Breast epithelium (tissue), 4 donors: ENCODE measurements around the gene ATF1. TPM values are rescaled to one million over a fixed set of nuclear protein-coding genes. Genes with fewer than 3 reads are reported as not detected.
"Not testable (repeated sequence)": the region's sequence is repeated elsewhere in the genome, so short reads cannot be mapped to it uniquely, and the experiment has no call there.

Experiments
- DNase-seq, 2 donors: peaks; one replicate each; pipeline ENCODE4 v3.0.0-alpha.2; 2019; ENCODE audit warnings: low spot score in 2 of 2
- H3K27ac ChIP-seq, 2 donors: fragments of 200-600 bp; sonication (generic) in 1 of 2; one replicate each; pipeline ENCODE4 v1.5.1; 2016 to 2019; ENCODE audit warnings: mild to moderate bottlenecking in 1 of 2
- H3K27me3 ChIP-seq, 2 donors: fragments of 200-600 bp; sonication (generic) in 1 of 2; one replicate each; pipeline versions ENCODE4 v1.5.1 to v1.6.0; 2017 to 2019; ENCODE audit warnings: control low read depth in 1 of 2, mild to moderate bottlenecking in 1 of 2
- H3K36me3 ChIP-seq: fragments of 200-600 bp; one replicate; pipeline ENCODE4 v1.5.1; 2019
- H3K4me1 ChIP-seq, 2 donors: fragments of 200-600 bp; sonication (generic); one replicate each; pipeline ENCODE4 v1.5.1; 2016 to 2019; ENCODE audit warnings: control low read depth in 1 of 2
- H3K4me3 ChIP-seq, 3 donors: fragments of 200-600 bp; sonication (generic); 1 replicate in 2 of 3; 2 replicates in 1 of 3; pipeline ENCODE4 v1.5.1; 2016 to 2019; ENCODE audit warnings: mild to moderate bottlenecking in 3 of 3, moderate library complexity in 2 of 3
- H3K9me3 ChIP-seq, 2 donors: fragments of 200-600 bp; sonication (generic) in 1 of 2; one replicate each; pipeline ENCODE4 v1.5.1; 2016 to 2019; ENCODE audit warnings: control low read depth in 1 of 2
- POLR2A ChIP-seq: fragments of 450-650 bp; IDR thresholded peaks from one replicate; pipeline ENCODE4 v1.6.1; 2016; ENCODE audit warnings: antibody characterized with exemption, mild to moderate bottlenecking, moderate library complexity
- POLR2AphosphoS5 ChIP-seq, 3 donors: sonication (generic); formaldehyde crosslinking; IDR thresholded peaks; one replicate each; pipeline ENCODE4 v1.6.1; 2017; ENCODE audit warnings: antibody characterized with exemption in 3 of 3
- intact Hi-C: fragments of 100-400 bp; cut with DNase I; formaldehyde crosslinking; loops from one replicate; pipeline ENCODE4 v1.15.1; 2023; ENCODE audit warnings: low total_unique reads
- total RNA-seq, 3 donors: library from RNA; depleted of rRNA; stranded (reverse); fragments of >200 nt; gene quantifications; one replicate each; pipeline ENCODE4 v1.1.0, GENCODE V29; 2016
- TF ChIP-seq, protein P1 (sequence below), 3 donors: fragments of 450-650 bp; IDR thresholded peaks; one replicate each; pipeline ENCODE4 v1.5.1; 2016 to 2017; ENCODE audit warnings: antibody characterized with exemption in 3 of 3, mild to moderate bottlenecking in 3 of 3, moderate library complexity in 3 of 3

The ATF1 gene
- total RNA-seq, 3 donors from 2014 or later, result 22.2 to 32.2 (median 27.2) TPM

DNA sequence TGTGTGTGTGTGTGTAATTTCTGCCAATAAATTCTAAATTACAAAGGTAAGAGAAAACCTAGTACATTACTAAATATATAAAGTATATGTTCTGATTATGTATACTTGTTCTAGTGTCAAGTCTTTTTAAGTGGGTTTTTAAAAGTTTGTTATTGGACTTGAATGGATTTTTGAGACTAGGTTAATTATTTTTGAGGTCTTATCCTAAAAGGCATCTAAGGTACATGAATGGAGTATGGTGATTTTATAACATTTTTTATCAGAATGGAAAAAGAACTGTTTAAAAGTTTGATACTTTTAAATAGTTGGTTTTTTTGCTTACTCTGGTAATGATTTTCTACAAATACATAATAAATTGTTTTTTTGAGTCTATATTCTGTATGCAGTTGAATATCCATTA is 56.3 kb downstream of the ATF1 start:
- H3K9me3 ChIP-seq, result no peaks in the 10 kb centered on the region
- H3K27me3 ChIP-seq, result no peaks in the 10 kb centered on the region
- intact Hi-C loops, result no loop called here
- H3K4me1 ChIP-seq, result no peaks in the 10 kb centered on the region
- H3K4me3 ChIP-seq, result no peak overlapping the region
- no peak overlapping the region for H3K27ac ChIP-seq
- H3K36me3 ChIP-seq, result no peaks in the 10 kb centered on the region
- DNase-seq, result no peak
- TF ChIP-seq, protein P1, sequence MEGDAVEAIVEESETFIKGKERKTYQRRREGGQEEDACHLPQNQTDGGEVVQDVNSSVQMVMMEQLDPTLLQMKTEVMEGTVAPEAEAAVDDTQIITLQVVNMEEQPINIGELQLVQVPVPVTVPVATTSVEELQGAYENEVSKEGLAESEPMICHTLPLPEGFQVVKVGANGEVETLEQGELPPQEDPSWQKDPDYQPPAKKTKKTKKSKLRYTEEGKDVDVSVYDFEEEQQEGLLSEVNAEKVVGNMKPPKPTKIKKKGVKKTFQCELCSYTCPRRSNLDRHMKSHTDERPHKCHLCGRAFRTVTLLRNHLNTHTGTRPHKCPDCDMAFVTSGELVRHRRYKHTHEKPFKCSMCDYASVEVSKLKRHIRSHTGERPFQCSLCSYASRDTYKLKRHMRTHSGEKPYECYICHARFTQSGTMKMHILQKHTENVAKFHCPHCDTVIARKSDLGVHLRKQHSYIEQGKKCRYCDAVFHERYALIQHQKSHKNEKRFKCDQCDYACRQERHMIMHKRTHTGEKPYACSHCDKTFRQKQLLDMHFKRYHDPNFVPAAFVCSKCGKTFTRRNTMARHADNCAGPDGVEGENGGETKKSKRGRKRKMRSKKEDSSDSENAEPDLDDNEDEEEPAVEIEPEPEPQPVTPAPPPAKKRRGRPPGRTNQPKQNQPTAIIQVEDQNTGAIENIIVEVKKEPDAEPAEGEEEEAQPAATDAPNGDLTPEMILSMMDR (IDR thresholded peaks at IDR 0.05), result no peak
- TF ChIP-seq POLR2A (no peak), POLR2AphosphoS5 (IDR thresholded peaks at IDR 0.05) (no peak)

DNA sequence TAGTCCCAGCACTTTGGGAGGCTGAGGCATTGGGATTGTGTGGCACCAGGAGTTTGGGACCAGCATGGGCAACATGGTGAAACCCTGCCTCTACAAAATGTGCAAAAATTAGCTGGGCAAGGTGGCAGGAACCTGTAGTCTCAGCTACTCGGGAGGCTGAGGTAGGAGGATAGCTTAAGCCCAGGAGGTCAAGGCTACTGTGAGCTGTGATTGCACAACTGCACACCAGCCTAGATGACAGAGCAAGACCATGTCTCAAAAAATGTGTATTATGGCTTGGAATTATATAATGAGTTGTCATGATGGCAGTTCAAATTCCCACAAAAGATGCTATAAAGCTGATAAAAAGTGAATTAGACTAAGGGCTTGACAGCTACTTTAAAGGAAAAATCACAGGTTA is 58.2 kb downstream of the ATF1 start:
- intact Hi-C loops, result no loop called here

GRCh38 chr12:50823724-50824123 is 59.8 kb downstream of the ATF1 start:
- H3K27me3 ChIP-seq, H3K9me3 ChIP-seq, H3K27ac ChIP-seq, intact Hi-C loops, H3K4me3 ChIP-seq, H3K36me3 ChIP-seq, H3K4me1 ChIP-seq, DNase-seq: not testable (repeated sequence)

More for the DNA sequence above, 58.2 kb downstream of the ATF1 start:
- TF ChIP-seq POLR2AphosphoS5 (IDR thresholded peaks at IDR 0.05) (no peak), POLR2A (no peak)
- TF ChIP-seq, protein P1 (IDR thresholded peaks at IDR 0.05), result no peak
- Histone ChIP-seq H3K27me3 (no peaks in the 10 kb centered on the region), H3K36me3 (no peaks in the 10 kb centered on the region), H3K27ac (no peak overlapping the region), H3K4me1 (no peaks in the 10 kb centered on the region), H3K9me3 (no peaks in the 10 kb centered on the region), H3K4me3 (no peak overlapping the region)
- DNase-seq, result no peak

- DNase-seq, result no peak
- intact Hi-C loops, result no loop called here
- H3K9me3 ChIP-seq, result no peaks in the 10 kb centered on the region
- no peaks in the 10 kb centered on the region for H3K4me1 ChIP-seq
- peak overlapping the region; percentile 52 to 73 for H3K27ac ChIP-seq
- no peaks in the 10 kb centered on the region for H3K36me3 ChIP-seq
- no peak overlapping the region for H3K4me3 ChIP-seq
- no peaks in the 10 kb centered on the region for H3K27me3 ChIP-seq
- TF ChIP-seq POLR2AphosphoS5 (IDR thresholded peaks at IDR 0.05) (no peak), POLR2A (no peak)
- TF ChIP-seq, protein P1 (IDR thresholded peaks at IDR 0.05), result no peak
Measured at GRCh38 chr12:50824914-50825313, 61.0 kb downstream of the ATF1 start.

DNA sequence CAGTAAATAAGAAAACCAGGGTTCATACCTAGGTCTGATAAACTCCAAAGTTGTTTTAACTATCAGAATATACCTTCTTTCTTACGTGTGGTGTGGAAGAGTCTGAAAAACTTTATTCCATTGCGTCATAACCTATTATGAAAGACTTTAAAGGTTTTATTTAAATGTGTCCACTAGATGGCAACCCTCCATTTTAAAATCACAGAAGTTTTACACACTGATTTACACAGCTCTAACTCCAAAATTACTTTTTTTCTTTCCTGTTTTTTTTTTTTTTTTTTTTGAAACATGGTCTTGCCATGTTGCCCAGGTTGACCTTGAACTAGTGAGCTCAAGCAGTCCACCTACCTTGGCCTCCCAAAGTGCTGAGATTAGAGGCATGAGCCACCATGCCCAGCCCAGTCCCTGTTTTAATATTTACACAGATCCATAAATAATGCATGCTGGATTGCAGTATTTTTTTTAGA is 61.5 kb downstream of the ATF1 start:
- no peak for DNase-seq

More for the DNA sequence above, 61.5 kb downstream of the ATF1 start:
- Histone ChIP-seq H3K36me3 (no peaks in the 10 kb centered on the region), H3K27me3 (no peaks in the 10 kb centered on the region), H3K4me3 (no peak overlapping the region), H3K9me3 (no peaks in the 10 kb centered on the region), H3K4me1 (no peaks in the 10 kb centered on the region), H3K27ac (peak overlapping the region; percentile 52 to 73)
- intact Hi-C loops, result no loop called here
- TF ChIP-seq, protein P1 (IDR thresholded peaks at IDR 0.05), result peak; percentile 59 to 74 (median 64)
- no peak for TF ChIP-seq POLR2AphosphoS5 (IDR thresholded peaks at IDR 0.05)
